WTC11 (cell line): ENCODE results near the gene MPPE1.

ENCODE experiments used
- CTCF ChIP-seq: fragments of 200-600 bp; IDR thresholded peaks from 2 replicates; pipeline ENCODE4 v1.8.0; 2022; ENCODE audit warnings: antibody characterized with exemption
- E2F5 ChIP-seq: sonication (generic); formaldehyde crosslinking; IDR thresholded peaks from 2 replicates; pipeline ENCODE4 v1.8.1; 2022; ENCODE audit warnings: mild to moderate bottlenecking, moderate library complexity, missing genetic modification reagents
- IRF1 ChIP-seq: sonication (generic); formaldehyde crosslinking; IDR thresholded peaks from 2 replicates; pipeline ENCODE4 v1.8.0; 2023; ENCODE audit warnings: missing genetic modification reagents
- JUN ChIP-seq: sonication (generic); formaldehyde crosslinking; IDR thresholded peaks from 2 replicates; pipeline ENCODE4 v1.8.0; 2023; ENCODE audit warnings: mild to moderate bottlenecking, missing genetic modification reagents
- MXD4 ChIP-seq: fragments of 250-450 bp; sonication (Bioruptor Pico); IDR thresholded peaks from 2 replicates; pipeline ENCODE4 v1.8.0; 2021; ENCODE audit warnings: mild to moderate bottlenecking, moderate library complexity, borderline replicate concordance
- TEAD4 ChIP-seq: sonication (generic); formaldehyde crosslinking; IDR thresholded peaks from 2 replicates; pipeline ENCODE4 v1.8.0; 2022; ENCODE audit warnings: mild to moderate bottlenecking, missing genetic modification reagents
- TP53 ChIP-seq: sonication (generic); formaldehyde crosslinking; IDR thresholded peaks from 2 replicates; pipeline ENCODE4 v1.8.1; 2023; ENCODE audit warnings: mild to moderate bottlenecking, missing genetic modification reagents
- ZNF416 ChIP-seq: fragments of 250-450 bp; sonication (Bioruptor Pico); IDR thresholded peaks from 2 replicates; pipeline ENCODE4 v1.9.0; 2021; ENCODE audit warnings: mild to moderate bottlenecking, inconsistent platforms
- ZNF532 ChIP-seq: fragments of 250-450 bp; sonication (Bioruptor Pico); IDR thresholded peaks from 2 replicates; pipeline ENCODE4 v1.9.0; 2021; ENCODE audit warnings: mild to moderate bottlenecking, borderline replicate concordance

GRCh38 chr18:11944786-11945185 is 36.7 kb upstream of the MPPE1 start:
- TF ChIP-seq CTCF (no peak), JUN (CRISPR knock-in tag) (no peak), MXD4 (no peak), ZNF532 (CRISPR knock-in tag) (no peak), E2F5 (no peak), IRF1 (CRISPR knock-in tag) (no peak), ZNF416 (CRISPR knock-in tag) (no peak), TP53 (CRISPR knock-in tag) (no peak), TEAD4 (CRISPR knock-in tag) (no peak)
